Endometrial microvascular endothelial cells (primary cell): Measurements from ENCODE around the gene KIAA0930. TPM values are rescaled to one million over a fixed set of nuclear protein-coding genes. Genes with fewer than 3 reads are reported as not detected.

Experiments used
- in situ Hi-C: cut with HindIII; loops from 2 replicates; pipeline ENCODE4 v1.10.0; 2017; ENCODE audit warnings: low sequenced_read_pairs, low pct_unique_long_range_greater_than_20kb; ENCODE audit errors: inconsistent ontology term
- total RNA-seq: library from RNA; depleted of rRNA; stranded (reverse); fragments of >200 nt; gene quantifications from one replicate; pipeline ENCODE4 v1.2.3, GENCODE V29; 2015; ENCODE audit errors: inconsistent ontology term

The KIAA0930 gene
- 37.9 TPM for total RNA-seq

GRCh38 chr22:45240810-45241631 lies at the start of gene KIAA0930:
Gene KIAA0930, minus strand, starts transcription at chr22:45240894. Its CDS starts 191 bp downstream, at chr22:45240703.
- in situ Hi-C loops = no loop called here

- in situ Hi-C loops = no loop called here
Measured at GRCh38 chr22:45286854-45287551, 46.3 kb upstream of the KIAA0930 start.

- in situ Hi-C loops = no loop called here
Measured at GRCh38 chr22:45285263-45286058, 44.8 kb upstream of the KIAA0930 start.

DNA sequence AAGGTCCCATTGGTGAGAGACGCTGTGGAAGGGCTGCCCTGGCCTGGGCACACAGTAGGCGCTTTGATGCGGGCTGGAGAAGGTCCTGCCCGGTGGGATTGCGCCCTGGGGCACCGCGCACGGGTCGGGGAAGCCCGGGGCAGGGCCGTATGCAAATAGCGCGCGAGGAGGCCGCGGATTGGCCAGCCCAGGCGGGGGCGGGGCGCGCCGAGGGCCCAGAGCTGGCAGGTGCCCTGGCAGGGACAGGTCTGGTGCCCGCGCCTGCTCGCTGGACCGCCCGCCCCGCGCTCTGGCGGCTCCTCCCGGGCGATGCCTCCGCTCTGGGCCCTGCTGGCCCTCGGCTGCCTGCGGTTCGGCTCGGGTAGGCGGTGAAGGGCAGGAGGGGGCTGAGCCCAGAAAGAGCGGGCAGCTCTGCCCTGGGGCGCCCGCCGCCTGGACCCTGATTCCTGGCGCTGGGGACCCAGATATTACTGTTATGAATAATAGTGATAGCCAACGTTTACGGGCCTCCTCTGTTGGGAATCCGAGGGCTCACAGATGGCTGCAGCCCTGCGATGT lies 44.1 kb upstream of the KIAA0930 start, which contains the start of gene UPK3A:
Gene UPK3A, plus strand, starts transcription at position 245 of the 558 bp plus-strand sequence. Its CDS starts 65 bp downstream, at position 310.
- in situ Hi-C loops = no loop called here

GRCh38 chr22:45281010-45281409 lies 40.3 kb upstream of the KIAA0930 start:
- in situ Hi-C loops = no loop called here

GRCh38 chr22:45280587-45280980 lies 39.9 kb upstream of the KIAA0930 start:
- in situ Hi-C loops = no loop called here

GRCh38 chr22:45278125-45278524 lies 37.4 kb upstream of the KIAA0930 start:
- in situ Hi-C loops = loop anchor here (10.0 kb wide), 1 partner anchor 57 kb away; no protein-coding TSS in a partner anchor

DNA sequence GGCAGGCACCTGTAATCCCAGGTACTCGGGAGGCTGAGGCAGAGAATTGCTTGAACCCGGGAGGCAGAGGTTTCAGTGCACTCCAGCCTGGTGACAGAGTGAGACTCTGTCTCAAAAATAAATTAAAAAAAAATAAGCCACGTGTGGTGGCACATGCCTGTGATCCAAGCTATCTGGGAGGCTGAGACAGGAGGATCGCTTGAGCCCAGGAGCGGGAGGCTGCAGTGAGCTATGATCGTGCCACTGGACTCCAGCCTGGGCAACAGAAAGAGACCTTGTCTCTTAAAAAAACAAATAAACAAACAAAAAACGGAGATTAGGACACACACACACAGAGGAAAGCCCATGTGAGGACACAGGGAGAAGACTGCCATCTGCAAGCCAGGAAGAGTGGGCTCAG lies 37.0 kb upstream of the KIAA0930 start:
- in situ Hi-C loops = loop anchor here (10.0 kb wide), 1 partner anchor 57 kb away; no protein-coding TSS in a partner anchor

DNA sequence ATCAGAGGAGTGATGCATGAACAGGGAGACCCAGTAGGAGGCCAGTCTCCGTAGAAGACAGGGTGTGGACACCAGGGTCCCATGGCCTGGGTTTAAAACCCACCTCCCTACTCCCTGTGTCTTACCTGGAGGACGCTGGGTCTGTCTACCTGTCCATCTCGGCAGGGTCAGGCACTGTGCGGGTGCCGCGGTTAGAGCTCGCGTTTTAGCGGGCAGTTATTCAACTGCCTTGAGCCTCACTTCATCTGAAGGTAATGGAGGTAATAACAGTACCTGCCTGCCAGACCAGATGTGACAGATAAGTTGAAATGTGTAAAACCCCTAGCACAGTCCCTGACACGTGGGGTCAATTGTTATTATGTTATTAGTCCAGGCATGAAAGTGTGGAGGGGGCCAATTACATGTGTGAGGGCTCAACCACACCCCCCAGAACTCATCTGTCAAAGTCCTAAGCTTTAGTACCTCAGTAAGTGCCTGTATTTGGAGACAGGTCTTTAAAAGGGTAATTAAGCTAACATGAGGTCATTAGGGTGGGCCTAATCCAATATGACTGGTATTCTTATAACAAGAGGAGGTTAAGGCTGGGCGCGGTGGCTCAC lies 35.9 kb upstream of the KIAA0930 start:
- in situ Hi-C loops = loop anchor here (10.0 kb wide), 1 partner anchor 58 kb away; no protein-coding TSS in a partner anchor

DNA sequence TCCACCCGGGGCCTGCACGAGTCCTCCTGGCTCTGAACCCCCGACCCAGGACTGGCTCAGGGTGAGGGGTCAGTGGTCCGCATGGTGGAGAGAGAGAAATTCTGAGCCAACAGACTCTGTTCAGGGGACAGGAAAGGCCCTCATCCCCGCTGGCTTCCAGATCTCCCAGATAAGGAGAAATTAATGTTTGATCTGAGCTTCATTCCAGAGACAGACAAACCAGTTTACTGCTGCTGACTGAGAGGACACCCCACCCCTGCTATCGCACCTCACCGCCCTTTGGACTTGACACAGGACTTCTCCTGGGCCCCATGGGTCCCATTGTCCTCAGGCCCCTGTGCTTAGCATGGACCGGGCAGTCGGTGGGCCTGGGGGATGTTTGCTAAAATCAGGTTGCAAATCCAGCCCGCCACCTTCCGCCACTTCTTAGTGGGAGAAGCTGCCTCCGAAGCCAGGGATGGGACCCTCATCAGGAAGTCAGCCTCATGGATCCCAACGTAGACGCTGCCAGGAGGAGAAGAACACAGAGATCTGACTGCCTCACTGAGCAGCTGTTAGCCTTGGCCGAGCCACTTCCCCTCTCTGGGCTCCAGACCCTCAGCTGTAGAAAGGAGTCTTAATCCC lies 32.9 kb upstream of the KIAA0930 start:
- in situ Hi-C loops = loop anchor here (10.0 kb wide), 1 partner anchor 61 kb away; no protein-coding TSS in a partner anchor

DNA sequence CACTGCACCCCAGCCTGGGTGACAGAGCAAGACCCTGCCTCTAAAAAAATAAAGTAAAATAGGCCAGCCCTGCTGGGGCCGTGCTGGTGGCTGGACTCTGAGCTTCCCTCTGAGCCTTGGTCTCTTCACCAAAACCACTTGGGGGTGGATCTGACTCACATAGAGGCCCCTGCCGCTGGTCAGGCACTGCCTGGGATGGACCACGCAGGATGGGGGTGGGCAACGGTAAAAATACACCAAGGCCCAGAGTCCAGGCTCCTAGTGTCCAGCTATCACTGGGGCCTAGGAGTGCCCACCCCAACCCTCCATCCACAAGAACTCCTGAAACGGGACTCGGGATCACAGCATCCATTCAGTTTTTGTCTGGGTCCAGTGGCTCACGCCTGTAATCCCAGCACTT lies 31.8 kb upstream of the KIAA0930 start:
- in situ Hi-C loops = loop anchor here (10.0 kb wide), 1 partner anchor 62 kb away; no protein-coding TSS in a partner anchor

- in situ Hi-C loops = loop anchor here (10.0 kb wide), 1 partner anchor 63 kb away; no protein-coding TSS in a partner anchor
Measured at GRCh38 chr22:45271667-45272201, 31.0 kb upstream of the KIAA0930 start.

DNA sequence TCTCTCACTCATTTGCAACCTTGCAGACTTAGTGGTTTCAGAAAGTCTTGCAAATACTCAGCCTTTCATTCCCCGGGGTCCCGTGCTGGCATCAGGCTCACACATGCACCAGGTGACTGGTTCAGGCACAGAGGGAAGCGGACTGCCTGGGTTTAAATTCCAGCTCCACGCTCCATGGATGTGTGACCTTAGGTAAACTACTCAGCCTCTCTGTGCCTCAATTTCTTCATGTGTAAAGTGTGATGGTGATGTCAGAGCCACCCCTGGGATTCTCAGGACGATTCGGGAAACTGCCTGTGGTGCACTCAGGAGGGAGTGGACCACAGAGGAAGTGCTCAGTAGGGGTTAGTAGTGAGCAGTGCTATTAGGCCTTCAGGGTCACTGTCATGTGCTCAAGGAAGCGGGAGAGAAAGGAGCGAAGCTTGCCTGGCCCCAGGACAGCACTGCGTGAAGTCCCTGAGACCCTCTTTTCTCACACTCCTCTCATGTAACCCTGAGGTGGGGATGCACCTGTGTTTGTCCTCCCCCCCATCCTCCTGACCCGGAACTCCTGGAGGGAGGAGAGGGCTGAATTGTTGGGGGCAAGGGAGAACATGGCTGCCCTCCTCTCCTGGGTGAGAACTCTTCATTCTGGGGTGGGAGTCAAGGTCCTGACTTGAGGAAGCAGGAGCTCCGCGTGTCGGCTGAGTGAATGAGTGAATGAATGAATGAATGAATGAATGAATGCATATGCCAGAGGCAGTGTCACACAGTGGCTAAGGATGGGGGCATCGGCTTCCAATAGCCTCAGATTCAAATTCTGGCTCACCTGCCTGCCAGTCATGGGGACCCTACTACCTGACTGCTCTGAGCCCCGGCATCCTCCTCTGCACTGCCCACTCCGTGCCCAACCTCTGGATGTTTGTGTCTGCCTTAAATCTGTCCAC lies 29.7 kb upstream of the KIAA0930 start:
- in situ Hi-C loops = loop anchor here (10.0 kb wide), 1 partner anchor 64 kb away; no protein-coding TSS in a partner anchor

- in situ Hi-C loops = no loop called here
Measured at GRCh38 chr22:45268958-45269844, 28.5 kb upstream of the KIAA0930 start.

DNA sequence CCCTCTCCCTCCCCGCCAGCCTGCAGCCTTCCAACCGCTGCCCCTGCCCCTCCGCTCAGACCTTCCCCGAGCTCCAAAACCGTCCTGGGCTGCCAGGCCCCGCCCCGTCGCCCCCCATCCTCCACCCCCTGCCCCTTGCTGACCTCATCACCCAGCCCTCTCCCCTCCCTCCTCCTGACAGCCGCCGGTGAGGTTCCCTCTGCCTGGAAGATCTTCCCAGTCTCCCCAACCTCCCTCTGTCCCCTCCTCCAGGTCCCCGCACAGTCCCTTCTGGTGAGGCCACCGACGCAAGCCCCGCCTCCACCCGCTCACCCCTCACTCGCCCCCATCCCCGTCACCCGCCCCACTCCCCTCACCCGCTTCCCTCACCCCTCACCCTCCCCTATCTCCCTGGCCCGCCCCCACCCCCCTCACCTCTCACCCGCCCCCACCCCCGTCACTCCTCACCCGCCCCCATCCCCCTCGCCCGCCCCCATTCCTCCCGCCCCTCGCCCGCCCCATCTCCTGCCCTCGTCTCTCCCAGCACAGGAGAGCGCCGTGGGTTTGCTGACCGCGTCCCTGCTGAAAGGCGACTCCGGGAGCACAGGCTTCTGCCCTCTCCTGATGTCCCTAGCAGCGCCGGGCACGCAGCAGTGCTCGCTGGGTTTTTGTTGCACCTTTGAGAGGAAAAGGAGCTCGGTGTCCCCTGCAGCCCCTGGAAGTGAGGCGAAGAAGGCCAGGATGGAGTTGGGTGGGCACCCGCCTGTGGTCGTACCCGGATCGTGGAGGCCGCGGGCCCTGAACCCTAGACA lies 27.7 kb upstream of the KIAA0930 start:
- in situ Hi-C loops = no loop called here
